ENCODE results near the gene IFI16.
"Not testable (repeated sequence)": the region's sequence is repeated elsewhere in the genome, so short reads cannot be mapped to it uniquely, and the experiment has no call there.

Gene IFI16

GRCh38 chr1:159009704-159010361 lies at the start of gene IFI16:
Gene IFI16 (plus strand): TSS chr1:159009907. CDS start chr1:159014681, 4,774 bp downstream.
- DNase-seq (ENCODE audit: low read depth): no peak

DNA sequence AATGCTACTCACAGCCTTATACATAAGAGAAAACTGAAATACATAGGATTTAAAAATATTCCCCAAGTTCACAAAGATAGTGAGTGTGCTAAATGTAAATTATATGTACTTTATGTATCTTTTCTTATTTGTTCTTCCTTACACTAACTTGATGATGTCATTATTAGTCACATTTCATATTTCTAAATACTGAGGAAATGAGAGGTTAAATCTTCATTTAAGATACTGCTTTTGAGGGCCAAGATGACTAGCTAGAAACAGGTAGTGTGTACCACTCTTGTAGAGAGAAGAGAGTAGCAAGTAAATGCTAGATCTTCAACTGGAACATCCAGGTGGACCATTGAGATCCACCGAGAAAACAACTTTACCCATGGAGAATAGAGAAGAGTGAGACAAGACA lies 48.5 kb upstream of the IFI16 start:
- DNase-seq (ENCODE audit: low read depth): no peak

DNA sequence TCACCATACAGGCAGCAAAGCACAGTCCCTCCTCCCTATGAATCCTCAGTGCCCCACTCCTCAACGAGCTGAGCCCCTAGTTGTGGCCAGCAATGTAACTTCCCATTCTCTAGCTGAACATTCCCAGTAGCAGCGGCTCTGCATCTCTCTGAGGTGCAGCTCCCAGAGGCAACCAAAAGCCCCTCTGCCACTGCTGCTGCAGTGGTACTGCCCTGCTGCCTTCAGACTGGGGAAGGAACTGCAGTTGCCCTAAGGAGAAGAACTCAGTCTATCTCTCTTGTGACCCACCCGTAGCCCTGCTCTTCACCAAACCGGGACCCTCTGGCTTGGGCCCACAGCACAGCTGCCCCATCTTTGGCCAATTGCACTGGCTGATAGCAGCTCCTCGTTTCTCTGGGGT lies 46.7 kb upstream of the IFI16 start:
- no peak for DNase-seq (ENCODE audit: low read depth)

- DNase-seq (ENCODE audit: low read depth): no peak
Observed at GRCh38 chr1:158969166-158969565, 40.5 kb upstream of the IFI16 start.

GRCh38 chr1:158969855-158970254 lies 39.9 kb upstream of the IFI16 start:
- DNase-seq (ENCODE audit: low read depth): no peak

DNA sequence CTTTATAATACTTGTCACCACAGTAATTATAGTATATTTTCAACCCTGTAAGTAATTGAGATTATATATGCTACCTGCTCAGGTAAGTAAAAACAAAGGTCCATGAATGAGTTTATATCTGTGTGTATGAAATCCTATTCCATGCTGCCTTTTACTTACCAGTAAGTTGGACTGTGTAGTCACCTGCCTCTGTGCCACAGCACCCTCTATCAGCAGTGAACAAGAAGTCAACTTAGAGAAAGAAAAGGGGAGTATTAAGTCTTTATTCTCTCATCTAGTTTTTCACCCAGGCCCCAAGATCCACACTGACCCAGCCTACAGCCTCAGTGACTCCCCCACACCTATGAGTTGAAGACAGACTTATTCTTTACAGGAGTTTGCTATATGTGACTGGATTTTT lies 36.9 kb upstream of the IFI16 start:
- DNase-seq (ENCODE audit: low read depth): no peak

GRCh38 chr1:158976219-158976618 lies 33.5 kb upstream of the IFI16 start:
- no peak for DNase-seq (ENCODE audit: low read depth)

DNA sequence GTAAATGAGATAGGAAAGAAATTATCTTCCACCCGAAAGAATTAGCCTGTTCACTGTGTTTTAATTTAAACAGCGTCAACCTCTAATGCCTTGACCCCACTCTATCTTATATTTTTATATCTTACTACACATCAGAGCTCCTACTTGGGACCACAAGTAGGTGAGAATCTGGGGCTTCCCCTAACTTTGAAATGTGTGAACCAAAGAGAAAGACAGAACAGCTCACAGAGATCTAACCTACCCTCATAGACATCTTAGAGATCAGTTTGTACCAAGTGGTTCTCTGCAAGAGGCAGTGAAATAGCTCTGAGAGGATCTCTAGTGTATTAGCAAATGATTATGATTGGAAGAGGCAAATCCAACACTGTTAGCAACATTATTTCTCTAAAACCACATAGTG lies 31.0 kb upstream of the IFI16 start:
- DNase-seq (ENCODE audit: low read depth): no peak

- DNase-seq (ENCODE audit: low read depth): no peak
Observed at GRCh38 chr1:158979229-158979628, 30.5 kb upstream of the IFI16 start.

DNA sequence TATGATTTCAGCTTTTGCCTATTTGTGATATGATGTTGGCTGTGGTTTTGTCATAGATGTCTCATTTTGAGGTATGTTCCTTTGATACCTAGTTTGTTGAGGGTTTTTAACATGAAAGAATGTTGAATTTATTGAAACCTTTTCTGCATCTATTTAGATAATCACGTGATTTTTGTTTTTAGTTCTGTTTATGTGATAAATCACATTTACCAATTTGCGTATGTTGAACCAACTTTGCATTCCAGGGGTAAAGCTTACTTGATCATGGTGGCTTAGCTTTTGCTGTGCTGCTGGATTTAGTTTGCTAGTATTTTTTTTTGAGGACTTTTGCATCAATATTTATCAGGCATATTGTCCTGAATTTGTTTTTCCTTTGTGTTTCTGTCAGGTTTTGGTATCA lies 26.5 kb upstream of the IFI16 start:
- no peak for DNase-seq (ENCODE audit: low read depth)

- no peak for DNase-seq (ENCODE audit: low read depth)
Observed at GRCh38 chr1:158984386-158984785, 25.3 kb upstream of the IFI16 start.

DNA sequence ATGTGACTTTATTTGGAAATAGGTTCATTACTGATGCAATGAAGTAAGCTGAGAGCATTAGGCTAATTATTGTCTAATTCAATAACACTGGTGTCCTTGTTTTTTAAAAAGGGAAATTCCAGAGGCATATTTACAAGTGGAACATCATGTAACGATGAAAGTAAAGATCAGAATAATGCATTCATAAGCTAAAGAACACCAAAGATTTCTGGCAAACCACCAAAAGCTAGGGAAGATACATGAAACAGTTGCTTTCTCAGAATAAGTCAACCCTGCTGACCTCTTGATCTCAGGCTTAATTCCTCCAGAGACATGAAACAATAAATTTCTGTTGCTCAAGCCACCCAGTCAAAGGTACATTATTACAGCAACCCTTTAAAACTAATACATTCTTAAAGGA lies 20.3 kb upstream of the IFI16 start:
- DNase-seq (ENCODE audit: low read depth): no peak

- no peak for DNase-seq (ENCODE audit: low read depth)
Observed at GRCh38 chr1:158992787-158993312, 16.9 kb upstream of the IFI16 start.

DNA sequence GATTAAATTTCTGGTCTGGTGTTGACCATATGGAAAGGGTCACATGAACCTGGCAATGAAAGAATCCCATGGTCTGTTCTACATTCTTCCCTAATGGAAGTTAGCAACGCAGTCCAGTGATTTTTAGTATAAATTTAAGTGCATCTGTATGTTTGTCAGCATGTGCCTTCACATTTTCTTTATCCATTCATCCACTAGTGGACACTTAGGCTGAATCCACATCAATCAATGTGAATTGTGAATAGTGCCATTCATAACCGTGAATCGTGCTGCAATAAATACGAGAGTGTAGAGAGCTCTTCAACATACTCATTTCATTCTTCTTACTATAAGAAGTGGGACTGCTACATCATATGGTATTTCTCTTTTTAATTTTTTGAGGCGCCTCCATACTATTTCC lies 12.7 kb upstream of the IFI16 start:
- no peak for DNase-seq (ENCODE audit: low read depth)

- no peak for DNase-seq (ENCODE audit: low read depth)
Observed at GRCh38 chr1:158998037-158998780, 11.5 kb upstream of the IFI16 start.

GRCh38 chr1:158998781-158999161 lies 10.9 kb upstream of the IFI16 start:
- no peak for DNase-seq (ENCODE audit: low read depth)

DNA sequence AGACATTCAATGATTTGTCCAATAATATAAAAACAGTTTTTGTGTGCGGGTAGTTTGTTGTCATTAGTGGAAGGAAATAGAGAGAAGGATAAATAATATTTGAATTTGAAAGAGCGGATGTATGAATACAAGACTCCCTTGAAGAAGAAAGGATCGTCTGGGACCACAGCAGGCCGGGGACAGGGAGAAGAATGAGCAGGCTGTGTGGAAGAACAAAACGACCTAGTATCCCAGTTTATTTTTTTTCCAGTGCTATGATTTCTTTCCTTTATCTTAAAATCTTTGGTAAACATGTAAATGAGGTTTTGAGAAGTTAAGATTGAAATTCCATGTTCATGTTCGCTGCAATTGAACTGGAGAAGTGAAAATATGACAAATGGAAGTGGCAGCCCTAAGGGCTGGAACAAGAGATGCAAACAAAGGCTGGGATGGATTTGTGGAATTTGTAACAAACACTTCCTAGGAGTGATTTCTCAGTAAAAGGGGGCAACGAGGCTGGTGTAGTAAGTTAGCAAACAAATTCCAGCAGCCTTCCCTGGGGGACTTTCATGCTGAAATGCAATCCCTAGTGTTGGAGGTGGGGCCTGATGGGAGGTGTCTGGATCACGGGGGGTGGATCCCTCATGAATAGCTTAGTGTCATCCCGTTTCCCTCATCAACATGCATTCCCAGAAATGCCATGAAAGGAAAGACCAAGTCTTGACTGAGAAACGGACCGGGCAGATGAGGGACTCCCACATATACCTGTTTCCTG lies 10.2 kb upstream of the IFI16 start:
- no peak for DNase-seq (ENCODE audit: low read depth)

DNA sequence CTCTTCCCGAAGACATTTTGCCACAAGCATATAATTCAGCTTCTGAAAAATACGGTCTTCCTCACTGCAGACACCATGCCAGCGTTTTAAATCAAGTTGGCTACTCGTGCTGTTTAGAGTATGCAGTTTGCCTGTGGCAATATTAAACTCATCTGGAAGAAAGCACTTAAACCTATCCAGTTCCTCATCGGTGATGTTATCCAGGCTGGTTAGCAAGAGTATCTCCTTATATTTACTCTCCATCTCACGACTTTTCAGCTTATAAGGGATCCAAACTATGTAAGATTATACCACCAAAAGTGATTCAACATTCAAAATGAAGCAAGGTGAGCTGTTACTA lies 9.7 kb upstream of the IFI16 start:
- no peak for DNase-seq (ENCODE audit: low read depth)

GRCh38 chr1:159000625-159001024 lies 9.1 kb upstream of the IFI16 start:
- no peak for DNase-seq (ENCODE audit: low read depth)

DNA sequence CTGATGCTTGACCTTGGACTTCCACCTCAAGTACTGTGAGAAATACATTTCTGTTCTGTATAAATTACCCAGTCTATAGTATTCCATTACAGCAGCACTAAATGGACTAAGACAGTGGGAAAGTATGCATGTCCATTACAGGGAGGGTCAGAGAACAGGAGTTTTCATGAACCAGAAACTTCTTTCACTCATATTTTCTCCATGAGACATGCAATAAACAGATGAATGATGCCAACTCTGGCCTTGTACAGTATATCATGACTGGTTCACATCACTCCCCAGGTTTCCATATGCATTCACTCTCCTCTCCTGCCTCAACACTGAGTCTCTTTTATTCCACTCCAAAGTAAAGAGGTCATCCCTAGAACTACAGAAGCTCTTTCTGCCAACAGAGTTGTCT lies 4.5 kb upstream of the IFI16 start:
- DNase-seq (ENCODE audit: low read depth): no peak

DNA sequence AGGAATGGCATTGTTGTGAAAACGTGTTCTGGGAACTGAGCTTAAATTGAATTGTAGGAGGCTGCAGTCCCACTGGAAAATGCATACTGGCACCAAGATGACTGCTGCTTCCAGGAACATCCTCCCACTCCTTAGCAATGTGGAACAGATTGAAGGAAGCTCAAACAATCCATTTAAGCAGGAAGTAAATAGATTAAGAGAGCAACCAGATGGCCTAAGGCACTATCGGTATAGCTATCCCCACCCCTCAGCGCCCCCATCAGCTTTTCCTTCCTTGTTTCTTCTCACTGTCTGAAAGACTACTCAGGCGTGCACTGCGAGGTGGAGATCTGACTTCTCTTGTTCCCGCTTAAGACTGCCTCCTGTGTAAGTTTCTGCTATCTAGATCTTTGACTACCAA lies 4.0 kb upstream of the IFI16 start:
- DNase-seq (ENCODE audit: low read depth): no peak

DNA sequence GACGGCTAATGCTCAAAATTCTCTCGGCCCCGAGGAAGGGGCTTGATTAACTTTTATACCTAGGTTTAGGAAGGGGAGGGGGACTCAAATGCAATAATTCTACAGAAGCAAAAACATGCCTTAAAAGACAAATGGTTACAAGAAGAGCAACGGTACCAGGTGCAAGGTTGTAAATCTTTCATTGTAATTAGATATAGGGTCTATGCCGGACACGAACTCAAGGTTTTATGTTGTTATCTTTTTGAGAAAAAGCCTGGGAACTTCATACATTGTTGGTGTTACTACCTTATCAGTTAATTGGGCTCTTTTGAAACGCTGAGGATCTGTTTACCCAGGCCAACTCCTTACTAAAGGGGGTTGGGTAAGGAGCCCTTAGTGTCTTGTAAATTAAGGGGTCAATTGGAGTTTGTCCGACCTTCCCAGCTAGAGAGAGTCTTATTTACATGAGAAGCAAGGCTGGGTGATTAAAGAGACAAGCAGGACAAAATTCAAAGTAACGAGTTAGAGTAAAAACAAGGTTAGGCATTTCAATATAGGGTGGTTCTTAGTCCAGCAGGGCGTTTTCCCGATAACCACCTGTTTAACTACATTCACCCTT lies 3.4 kb upstream of the IFI16 start:
- not testable (repeated sequence) for DNase-seq (ENCODE audit: low read depth)

GRCh38 chr1:159007726-159008125 lies 2.0 kb upstream of the IFI16 start:
- no peak for DNase-seq (ENCODE audit: low read depth)

Data from stimulated activated CD8-positive, alpha-beta memory T cell treated with anti-CD3 and anti-CD28 coated beads, Interleukin-15, amount 100 ng/mL, for 24 hours (primary cell).